GM19463 (cell line): ENCODE results near the gene RABGAP1.

Experiments
- ATAC-seq: cut with Tn5 transposase; IDR thresholded peaks from one replicate; pipeline ENCODE4 v1.9.1; 2021; ENCODE audit warnings: mild to moderate bottlenecking, moderate library complexity; ENCODE audit not compliant: unreplicated experiment

Gene RABGAP1

GRCh38 chr9:123108976-123109375 is 168.2 kb downstream of the RABGAP1 start:
- no peak for ATAC-seq

GRCh38 chr9:123109540-123110279 is 168.9 kb downstream of the RABGAP1 start:
- no peak for ATAC-seq

- no peak for ATAC-seq
These were observed 170.7 kb downstream of the RABGAP1 start for GRCh38 chr9:123111427-123112014.

- ATAC-seq, result no peak
These were observed 171.5 kb downstream of the RABGAP1 start for GRCh38 chr9:123112015-123112975.

GRCh38 chr9:123113185-123113584 is 172.4 kb downstream of the RABGAP1 start:
- no peak for ATAC-seq

GRCh38 chr9:123115146-123115913 is 174.5 kb downstream of the RABGAP1 start:
- no peak for ATAC-seq

GRCh38 chr9:123116036-123116435 is 175.2 kb downstream of the RABGAP1 start:
- ATAC-seq, result no peak

DNA sequence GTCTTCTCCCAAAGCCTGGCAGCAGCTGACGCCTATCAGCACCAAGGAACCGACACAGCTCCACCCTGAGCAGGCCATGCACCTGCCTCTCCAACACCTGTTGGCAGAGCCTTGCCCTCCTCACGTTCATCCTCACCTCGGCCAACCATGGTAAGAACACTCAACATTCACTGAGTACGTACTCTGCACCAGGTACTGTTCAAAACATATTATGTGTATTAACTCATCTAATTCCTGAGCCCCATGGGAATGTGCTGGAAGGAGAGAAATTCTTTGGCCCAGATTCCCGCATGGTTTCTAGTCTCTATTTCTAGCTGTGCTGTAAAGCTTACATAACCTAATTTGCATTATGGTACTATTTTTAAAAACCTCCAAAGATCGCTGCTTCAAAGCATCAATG is 178.7 kb downstream of the RABGAP1 start:
- ATAC-seq, result no peak

DNA sequence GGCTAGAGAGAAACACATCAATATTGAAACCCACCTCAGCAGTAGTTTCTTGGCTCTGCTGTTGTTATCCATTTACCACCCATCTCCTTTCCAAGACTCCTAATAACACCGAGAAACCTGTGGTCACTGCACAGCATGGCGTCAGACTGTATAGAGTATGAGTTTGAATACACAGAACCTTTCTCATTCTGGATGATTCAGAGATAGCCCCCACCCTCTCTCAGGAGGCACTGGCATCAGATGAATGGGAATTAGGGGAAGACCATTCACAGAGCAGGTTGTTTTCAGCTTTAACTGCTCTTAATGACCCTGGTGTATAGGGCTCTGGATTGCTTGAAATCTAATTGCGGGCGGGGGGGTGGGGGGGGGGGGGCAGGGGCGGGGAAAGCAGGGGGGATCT is 179.3 kb downstream of the RABGAP1 start:
- ATAC-seq, result no peak

DNA sequence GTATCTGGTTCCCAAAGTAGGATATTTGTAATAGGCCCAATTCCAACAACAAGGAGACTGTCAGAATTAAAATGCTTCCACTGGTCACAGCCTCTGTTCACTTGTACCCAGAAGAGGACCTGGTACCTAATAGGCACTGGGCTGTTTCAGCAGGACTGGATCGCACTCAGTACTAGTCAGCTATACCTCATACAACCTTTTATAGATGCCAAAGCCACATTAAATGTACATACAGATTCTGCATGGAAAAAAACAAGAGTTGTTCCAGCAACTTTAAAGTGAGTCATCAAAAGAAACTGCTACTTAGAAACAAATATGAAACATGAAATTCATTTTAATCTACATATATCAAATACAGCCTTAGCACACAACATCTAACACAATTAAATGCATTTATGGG is 180.1 kb downstream of the RABGAP1 start:
- no peak for ATAC-seq

DNA sequence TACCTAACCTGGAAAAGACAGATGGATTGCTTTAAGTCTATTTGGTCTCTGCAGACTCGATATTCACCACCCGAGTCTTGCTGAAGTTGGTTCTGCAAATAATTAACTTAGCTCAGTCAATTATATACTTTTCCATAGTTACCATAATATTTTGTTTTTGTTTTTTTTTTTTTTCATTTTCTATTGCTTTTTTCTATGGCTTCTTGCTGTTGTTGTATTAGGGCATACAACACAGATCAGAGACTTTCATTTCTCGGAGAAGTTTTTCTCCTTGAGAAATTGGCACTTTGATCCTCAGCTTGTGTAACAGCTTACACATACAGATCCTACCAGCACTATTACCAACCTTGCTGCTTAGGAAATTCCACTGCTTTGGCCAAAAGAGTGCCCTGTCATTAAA is 180.6 kb downstream of the RABGAP1 start:
- ATAC-seq, result no peak

- no peak for ATAC-seq
These were observed 186.8 kb downstream of the RABGAP1 start for GRCh38 chr9:123127512-123128075.

GRCh38 chr9:123128591-123128990 is 187.8 kb downstream of the RABGAP1 start:
- ATAC-seq, result no peak

- ATAC-seq, result no peak
These were observed 188.6 kb downstream of the RABGAP1 start for GRCh38 chr9:123129423-123129822.

GRCh38 chr9:123131258-123131657 is 190.4 kb downstream of the RABGAP1 start:
- no peak for ATAC-seq

- no peak for ATAC-seq
These were observed 191.2 kb downstream of the RABGAP1 start for GRCh38 chr9:123131993-123132392.

DNA sequence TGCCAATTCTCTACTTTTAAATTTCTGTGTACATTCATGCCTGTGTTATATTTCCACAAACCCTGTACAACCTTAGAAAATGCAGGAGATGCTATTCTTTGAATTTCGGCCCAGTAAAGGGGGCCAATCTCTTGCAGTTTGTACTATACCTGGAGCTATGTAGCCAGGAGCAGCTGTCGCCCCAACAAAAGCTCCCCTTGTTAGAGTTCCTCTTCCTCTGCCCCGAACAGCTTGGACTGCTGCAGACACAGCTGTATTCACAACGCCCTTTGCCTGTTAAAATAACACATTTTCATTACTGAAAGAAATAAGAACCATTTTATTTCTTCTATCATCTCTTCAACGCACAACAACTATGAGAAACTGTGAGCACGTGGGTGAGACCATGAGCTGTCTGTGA is 191.9 kb downstream of the RABGAP1 start:
- ATAC-seq, result no peak

- ATAC-seq, result no peak
These were observed 194.6 kb downstream of the RABGAP1 start for GRCh38 chr9:123135430-123135829.

GRCh38 chr9:123138163-123138562 is 197.3 kb downstream of the RABGAP1 start:
- ATAC-seq, result no peak

GRCh38 chr9:123149067-123149466 is 208.2 kb downstream of the RABGAP1 start:
- ATAC-seq, result no peak
